DMS79 (cell line): Measurements from ENCODE around the gene GTPBP3.
A peak's percentile ranks its signal among the peaks of the same experiment; 100 is the strongest.

Experiments
- DNase-seq: peaks from one replicate; lab custom pipeline; 2025; lab: John Stamatoyannopoulos, UW

Gene GTPBP3

DNA sequence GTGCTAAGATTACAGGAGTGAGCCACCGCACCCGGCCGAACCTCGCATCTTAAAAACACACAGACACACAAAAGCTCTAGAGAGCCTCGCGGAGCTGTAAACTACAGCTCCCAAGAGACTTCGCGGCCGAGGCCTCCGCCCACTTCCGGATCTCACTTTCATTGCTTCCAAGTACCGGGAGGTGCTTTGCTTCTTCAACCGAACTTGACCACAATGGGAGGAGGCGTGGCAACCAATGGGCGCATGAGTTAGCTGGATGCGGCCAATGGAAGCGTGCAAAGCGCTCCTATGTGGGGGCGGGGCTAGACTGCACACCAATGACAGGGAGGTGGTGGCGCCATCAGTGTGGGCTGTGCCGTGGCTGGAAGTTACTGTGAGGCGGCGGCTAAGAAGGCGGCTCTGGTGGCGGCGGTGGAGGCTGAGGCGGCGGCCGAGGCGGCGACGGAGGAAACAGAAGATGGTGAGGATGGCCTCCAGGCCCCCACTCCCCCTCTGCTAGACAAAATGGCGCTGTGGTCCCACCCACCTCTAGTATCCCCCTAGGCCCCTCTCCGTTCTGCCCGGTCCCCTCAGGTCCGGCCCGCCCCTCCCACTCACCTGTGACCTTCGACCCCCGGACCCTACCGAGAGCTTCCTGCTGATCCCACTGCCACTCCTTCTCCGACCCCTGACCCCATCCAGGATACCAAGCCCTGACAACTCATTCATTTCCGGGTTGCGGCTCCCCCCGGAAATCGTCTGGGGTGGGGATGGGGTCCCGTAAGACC lies 28.0 kb upstream of the GTPBP3 start, which contains the start of gene DDA1:
DDA1 (plus strand) TSS at position 366 of the 767 bp plus-strand sequence; CDS start at position 458, 92 bp downstream.
- DNase-seq = peak; percentile 99

DNA sequence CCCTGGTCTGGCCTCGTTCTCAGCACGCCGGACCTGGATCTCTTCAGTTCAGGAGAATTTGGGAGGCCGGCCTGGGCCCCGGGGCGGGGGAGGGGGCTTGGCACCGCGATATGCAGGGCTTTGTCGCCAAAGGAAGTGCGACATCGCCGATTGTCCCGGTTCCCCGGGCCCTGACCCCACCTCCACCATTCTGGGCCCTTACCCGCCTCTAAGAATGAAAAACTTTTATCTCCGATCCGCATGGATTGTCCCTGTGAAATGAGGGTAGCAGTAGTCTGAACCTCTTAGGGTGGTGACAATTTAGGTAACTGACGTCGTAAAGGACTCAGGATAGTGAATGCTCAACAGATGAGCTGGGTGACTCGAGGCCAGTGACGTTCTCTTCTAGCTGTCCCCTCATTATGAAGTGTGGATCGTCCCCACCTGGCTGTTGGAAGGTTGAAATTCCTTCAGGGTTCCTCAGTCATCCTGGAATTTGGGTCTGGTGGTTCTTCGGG lies 27.3 kb upstream of the GTPBP3 start:
- no peak for DNase-seq

DNA sequence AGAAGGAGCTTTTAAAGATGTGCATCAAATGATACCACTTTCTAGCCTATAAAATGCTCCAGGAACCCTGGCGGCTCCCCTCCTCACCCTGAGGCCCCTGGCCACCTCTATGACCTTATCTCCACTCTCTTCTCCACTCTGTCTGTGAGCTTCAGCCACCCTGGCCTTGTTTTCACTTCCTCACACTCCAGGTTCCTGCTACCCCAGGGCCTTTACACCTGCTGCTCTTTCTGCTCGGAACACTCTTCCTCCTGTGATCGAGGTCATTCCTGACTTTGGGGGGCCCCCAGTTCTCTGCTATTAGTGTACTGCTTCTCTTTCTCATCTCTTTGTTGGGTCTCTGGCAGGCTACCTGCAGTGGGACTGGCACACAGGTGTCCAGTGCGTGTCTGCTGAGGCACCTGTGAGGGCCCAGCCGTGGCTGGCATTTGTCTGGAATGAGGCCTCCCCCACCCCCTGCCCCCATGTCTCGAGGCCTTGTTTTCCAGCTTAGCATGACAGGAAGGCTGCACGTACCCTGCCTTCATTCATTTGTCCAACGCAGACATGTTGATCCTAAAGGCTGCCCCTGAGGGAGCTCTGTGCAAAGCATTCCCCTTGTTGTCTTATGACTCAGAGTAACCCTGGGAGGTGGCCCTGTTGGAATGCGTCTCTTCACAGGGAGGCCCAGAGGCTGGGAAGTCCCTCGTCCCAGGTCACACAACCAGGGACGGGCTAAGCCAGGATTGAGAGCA lies 25.7 kb upstream of the GTPBP3 start:
- DNase-seq = no peak

DNA sequence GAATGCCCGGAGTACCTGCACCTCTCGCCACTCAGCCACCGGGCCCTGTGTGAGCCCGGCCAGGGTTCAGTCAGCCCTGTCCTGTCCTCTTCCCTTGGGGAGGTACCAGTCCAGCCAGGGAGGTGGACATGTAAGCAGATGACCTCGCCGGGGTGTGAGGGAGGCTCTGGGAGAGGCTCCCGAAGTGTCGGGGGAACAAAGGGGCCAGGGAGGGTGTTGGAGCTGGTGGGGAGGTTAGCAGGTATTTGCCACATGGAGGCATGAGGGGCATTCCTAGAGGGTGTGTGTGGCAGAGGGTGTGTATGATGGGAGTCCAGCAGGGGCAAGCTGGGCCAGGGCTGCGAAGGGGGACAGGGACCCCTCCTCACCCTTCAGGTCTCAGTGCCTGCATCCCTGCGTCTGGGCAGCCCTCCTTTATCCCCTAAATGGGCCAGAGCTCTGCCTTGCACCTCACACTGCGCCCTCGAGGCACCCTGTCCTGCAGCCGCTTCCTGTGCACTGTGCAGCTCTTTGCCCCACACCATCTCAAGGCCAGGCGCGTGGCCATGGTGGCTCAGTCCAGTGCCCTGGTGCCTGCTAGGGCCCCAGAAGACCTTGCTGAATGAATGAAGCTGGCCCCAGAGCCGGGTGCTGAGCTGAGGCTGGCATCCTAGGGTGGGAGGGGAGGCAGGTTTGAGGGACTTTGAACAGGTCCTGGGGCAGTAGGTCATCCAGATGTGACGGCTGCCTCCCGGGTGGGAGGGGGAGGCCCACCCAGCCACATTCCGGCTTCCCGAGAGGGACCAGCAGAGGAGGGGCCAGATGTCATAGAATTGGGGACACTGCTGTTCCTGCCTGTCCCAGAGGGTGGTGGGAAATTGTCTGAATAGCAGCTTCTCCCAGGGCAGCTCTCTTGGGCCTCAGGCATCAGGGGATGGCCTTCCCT lies 24.9 kb upstream of the GTPBP3 start:
- DNase-seq = no peak

DNA sequence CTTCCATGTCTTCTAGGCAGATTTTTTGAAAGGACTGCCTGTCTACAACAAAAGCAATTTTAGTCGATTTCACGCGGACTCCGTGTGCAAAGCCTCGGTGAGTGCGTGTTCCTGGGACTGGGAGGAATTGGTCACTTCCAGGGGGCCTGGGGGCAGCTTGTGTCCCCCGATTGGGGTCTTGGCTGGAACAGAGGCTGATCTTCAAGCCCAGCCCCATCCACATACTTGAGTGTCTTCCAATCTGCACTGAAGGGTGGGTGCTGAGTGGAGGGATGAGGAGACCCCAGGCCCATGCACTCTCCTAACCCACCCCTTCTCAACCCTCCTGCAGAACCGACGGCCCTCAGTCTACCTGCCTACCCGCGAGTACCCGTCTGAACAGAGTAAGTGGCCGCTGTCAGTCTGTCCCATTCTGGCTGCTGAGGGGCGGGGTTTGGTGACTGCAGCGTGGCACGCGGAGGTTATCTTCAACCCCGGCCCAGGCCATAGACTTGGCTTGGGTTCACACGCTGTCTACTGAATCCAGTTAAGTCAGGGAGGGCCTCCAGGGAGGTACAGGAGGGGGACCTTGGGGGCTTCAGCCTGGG lies 23.3 kb upstream of the GTPBP3 start:
- DNase-seq = no peak

DNA sequence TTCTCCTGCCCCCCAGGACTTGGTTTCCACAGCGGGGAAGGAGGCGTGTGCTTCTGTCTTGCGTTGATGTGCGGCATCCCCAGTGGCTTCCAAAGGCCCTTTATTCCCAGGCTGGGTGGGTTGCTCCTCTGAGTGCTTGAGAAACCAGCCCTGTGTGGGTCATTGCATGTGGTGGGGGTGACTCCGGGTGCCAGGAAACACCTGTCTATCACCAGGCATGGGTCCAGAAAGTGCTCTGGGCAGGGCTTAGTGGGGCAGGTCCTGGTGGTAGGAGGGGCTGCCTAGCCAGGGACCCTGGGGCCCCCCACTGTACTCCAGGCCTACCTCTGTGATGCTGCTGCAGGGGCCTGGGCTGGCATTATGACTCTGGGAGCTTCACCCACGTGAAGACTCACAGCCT lies 18.4 kb upstream of the GTPBP3 start:
- no peak for DNase-seq

DNA sequence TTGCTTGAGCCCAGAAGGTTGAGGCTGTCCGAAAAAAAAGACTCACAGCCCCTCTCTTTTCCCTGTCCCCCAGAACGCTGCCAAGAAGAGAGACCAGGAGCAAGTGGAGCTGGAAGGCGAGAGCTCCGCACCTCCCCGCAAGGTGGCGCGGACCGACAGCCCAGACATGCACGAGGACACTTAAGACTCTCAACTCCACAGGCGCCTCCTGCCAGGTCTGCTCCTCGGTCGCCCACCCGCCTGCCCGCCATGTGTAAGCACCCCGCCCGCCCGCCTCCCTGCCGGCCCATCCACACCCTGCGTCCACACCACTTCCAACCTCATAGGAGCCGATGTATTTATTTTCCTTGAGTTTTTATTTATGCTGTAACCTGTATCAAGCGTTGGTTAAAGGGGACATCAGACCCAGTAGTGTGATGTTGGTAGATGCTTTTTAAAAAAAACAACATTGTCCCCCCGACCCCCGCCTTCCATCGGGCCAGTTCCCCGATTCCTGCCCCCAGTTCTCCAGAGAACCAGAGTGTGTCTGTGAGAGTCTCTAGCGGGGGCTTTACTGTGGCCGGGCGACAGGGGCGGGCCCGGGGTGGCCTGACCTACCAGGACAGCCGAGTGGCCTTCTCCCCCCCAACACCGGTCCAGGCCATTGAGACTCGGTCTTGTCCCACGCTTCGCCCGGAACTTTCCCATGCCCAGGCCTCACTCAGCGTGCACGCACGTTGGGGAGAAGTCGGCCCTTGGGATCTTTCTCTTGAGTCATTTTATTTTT lies 17.7 kb upstream of the GTPBP3 start:
- no peak for DNase-seq

DNA sequence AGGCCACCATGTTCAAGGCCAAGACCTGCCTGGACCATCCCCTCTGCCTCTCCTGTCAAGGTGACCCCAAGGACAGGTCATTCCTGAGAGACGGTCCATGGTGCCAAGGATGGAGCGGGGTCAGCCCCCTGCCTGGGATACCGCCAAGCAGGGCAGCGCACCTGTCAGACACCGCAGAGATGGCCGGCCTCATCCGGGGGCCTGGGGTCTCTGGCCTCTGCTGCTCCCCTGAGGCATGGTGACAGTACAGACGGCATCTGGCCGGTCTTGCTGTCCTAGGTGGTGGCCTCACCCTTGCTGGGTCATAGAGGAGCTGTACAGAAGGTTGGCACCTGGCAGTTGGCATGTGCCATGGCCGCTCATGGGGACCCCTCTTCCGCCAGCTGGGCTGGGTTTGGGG lies 16.9 kb upstream of the GTPBP3 start:
- DNase-seq = no peak

DNA sequence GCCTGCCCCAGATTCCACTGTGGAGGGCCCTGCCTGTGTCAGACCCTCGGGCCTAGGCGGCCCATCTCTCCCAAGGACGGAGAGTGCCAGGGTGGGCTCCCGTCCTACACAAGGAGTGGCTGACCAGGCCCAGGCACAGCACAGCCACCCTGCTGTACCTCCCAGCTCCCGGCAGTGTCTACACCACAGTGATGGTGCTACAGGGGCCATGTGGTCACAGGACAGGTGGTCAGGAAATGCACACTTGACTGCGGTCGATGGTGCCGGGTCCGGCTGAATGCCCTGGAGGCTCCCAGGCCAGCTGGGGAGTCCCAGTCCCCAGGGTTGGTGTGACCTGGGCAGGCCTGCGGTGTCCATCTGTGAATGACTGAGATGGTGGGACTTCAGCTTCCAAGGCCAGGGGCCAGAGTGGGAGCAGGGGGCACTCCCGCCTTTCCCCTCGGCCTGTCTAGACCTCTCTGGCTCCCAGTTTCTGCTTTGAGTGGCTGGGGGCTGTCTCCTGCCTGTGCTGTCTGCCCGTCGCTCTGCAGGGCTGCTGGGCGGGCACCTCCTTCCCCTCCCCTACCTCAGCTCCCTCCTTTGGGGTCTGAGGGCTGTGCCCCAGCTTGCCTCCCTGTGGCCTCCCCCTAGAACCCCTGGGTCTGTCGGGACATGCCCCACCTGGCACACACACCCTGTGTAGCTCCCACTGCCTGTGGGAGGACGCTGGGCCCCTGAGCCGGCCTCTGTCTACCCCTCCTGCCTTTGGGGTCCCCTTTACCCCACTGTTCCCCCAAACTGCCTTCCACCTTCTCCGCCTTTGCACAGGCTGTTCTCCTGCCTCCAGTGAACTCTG lies 15.5 kb upstream of the GTPBP3 start:
- no peak for DNase-seq

DNA sequence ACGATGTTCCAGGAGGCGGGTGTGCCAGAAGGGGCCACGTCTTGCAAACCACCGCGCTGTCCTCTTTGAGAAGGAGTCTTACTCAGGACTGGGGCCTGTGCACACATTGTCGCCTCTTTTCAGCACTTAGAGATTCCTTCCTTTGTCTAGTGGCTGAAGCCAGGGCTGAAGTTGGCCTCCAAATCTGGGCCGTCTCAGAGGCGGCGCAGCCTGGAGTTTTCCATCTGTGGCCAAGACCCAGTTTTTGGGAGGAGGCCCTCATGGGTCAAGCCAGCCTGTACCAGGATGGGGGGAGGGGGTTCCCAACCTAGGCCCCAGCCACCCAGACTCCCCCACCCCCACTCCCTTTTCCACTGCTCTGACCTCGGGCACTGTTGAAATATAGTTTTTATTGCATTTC lies 14.5 kb upstream of the GTPBP3 start:
- no peak for DNase-seq

DNA sequence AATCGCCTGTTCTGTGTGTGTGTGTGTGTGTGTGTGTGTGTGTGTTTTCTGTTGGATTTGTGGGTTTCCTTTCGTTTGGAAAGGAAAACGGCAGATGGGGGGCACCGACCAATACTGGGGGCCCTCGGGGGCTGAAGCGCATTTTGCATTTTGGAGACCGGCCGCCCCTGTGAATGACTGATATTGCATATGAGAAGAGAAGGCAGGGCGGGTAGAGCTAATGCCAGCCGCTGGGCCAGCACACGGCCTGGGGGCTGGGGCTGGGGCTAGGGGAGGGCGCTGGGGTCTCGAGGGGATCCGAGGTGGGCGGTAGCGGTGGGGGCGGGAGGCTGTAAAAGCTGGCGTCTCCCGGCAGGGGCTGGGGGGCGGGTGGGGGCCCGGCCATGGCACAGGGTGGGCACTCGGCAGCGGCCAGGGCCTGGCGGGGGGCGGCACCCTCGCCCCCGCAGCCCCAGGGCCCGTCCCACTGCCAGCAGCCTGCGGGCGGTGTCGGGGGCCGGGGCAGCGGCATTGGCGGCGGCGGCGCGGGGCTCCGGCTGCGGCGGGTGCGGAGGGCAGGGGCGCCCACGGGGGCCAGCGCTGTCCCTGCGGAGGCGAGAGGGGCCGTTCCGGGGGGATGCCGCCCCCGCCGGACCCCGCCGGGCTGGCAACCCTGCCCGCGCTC lies 13.9 kb upstream of the GTPBP3 start:
- DNase-seq = no peak

DNA sequence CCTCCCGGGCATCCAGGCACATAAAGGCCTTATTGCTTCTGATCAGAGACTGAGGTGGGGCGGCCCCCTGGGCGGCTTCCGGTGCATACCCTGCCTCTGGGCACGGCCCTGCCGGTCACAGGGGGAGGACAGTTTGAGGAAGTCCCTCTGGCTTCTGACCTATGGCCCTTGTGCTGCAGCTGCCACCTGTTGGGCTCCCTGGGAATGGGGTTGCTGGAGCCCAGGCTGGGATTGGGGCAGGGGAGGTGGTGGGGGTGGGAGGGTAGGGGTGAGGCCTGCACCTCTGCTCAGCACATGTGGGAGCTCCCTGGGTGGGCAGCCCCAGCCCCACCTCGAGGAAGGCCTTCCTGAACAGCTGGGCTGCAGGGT lies 13.4 kb upstream of the GTPBP3 start:
- DNase-seq = no peak

DNA sequence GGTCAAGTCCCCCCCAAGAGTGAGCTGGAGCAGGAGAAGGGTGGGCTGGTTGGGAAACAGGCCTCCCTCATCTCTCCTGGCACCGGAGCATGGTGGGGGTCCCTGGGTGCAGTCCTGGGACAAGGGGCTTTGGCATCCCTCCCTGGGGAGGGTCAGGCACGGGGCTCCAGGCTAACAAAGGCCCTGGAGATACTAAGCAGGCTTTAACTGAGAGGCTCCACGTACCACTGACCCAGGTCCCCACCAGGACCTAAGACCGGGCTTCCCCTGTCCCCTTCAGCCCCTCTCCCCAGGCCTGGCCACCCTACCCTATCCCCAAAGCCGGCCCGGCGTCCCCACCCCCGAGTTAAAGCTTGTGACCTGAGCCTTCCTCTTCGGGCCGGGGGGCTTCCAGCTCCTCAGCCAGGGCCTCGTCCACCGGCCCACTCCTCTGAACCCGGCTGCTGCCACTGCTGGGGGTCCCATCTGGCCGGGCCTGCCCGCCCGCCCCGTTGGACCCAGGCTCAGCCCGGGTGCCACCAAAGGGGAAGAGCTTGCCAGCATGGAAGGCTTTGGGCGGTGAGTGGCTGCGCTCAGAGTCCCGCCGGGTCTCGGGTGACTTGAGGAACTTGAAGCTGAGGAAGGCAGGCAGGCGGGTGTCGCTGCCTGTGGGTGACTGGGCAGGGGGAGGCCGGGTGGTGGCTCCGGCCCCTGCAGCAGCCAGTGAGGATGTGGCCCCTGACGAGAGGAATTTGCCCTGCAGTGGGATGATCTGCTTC lies 12.8 kb upstream of the GTPBP3 start:
- no peak for DNase-seq

DNA sequence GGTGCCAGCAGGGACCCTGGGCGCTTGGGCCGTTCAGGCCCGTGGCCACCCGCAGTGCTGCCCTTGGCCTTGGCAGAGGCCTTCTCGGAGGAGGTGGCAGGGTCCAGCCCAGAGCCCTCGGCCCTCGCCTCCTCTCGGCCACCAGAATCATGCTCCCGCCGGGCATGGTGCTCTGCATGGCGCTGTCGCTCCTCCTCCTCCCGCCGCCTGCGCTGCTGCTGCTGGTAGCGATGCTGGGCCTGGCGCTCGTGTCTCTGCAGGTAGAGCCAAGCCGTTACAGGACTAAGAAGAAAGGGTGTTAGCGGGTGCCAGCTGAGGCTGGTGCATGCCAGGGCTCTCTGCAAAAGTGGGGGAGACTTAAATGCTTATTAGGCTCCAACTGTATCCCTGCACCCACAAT lies 12.2 kb upstream of the GTPBP3 start:
- DNase-seq = no peak

DNA sequence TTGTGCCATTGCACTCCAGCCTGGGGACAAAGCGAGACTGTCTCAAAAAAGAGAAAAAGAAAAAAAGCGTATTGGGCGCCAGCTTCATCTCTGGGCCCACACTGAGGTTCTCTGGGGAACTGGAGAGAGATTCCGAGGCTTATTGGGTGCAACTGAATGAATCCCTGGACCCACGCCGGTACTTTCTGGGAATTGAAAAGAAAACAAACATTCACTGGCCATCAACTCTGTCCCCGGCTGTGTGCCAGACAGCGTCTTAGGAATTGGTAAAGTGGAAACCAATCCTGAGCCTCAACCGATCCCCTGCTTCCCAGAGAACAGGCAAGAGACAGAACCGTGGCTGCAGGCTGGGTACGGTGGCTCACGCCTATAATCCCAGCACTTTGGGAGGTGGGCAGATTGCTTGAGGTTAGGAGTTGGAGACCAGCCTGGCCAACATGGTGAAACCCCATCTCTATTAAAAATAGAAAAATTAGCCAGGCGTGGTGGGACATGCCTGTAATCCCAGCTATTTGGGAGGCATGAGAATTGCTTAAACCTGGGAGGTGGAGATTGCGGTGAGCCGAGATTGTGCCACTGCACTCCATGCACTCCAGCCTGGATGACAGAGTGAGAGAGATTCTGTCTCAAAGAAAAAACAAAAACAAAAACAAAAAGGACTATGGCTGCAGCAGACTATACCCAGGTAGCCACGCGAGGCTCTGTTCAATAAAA lies 11.3 kb upstream of the GTPBP3 start:
- DNase-seq = no peak

DNA sequence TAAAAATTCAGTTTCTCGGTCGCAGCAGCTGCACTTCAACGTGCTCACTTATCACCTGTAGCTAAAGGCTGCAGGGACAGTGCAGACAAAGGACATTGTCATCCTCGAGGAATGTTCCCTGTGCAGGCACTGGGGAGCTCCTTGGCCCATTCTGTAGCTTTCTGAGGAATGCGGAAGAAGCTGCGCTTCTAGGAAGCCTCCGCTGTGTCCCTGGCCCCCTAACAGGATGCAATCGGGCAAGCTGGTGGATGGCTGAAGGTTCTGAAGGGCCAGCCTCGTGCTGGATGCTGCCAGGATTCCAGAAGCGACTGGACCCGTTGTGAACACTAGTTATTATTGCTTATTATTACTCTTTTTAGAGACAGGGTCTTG lies 10.8 kb upstream of the GTPBP3 start:
- no peak for DNase-seq

DNA sequence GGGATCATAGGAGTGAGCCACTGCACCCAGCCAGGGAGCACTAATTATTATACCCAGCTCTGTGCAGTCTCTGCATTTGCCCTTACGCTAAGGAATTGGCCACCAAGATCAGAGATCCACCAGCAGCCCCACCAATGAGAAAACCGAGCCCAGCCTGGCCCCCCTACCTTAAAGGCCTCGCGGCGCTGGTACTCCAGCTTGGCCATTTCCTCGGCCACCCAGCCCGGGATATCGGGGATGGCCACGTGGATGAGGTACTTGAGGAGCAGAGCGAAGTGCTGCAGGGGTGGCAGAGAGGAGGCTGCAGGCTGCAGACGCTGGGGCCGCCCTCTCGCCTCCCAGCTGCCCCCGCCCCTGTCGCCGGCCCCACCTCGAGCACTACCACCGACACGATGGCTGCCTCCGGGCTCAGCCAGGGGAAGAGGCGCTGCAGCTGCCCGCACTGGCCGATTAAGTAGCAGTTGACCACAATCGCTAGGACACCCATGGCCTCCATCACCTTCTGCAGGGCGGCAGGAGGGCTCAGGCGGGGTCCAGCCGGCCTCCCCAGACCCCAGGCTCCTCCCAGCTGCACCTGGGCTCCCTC lies 10.2 kb upstream of the GTPBP3 start:
- no peak for DNase-seq
